HG03342 (cell line): ENCODE data around the gene NCKAP5.
"Not testable (repeated sequence)": the region's sequence is repeated elsewhere in the genome, so short reads cannot be mapped to it uniquely, and the experiment has no call there.

Experiments
- ATAC-seq: cut with Tn5 transposase; IDR thresholded peaks from one replicate; pipeline ENCODE4 v1.9.1; 2021; ENCODE audit warnings: mild to moderate bottlenecking, moderate library complexity; ENCODE audit not compliant: unreplicated experiment

The NCKAP5 gene

DNA sequence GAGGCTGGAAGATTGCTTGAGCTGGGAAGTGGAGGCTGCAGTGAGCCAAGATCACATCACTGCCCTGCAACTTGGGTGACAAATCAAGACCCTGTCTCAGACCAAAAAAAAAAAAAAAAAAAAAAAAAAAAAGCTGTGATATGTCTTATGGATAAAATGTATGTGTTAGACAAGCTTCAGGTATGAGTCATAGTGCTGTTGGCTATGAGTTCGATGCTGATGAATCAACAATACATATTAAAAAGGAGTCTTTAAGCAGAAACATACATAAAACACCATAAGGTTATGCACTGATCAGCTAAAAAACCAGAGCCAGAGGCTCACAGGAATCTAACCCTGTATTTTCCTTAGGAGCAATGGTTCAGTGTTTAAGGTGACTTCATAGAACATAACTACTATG lies 332.3 kb downstream of the NCKAP5 start:
- ATAC-seq = no peak

DNA sequence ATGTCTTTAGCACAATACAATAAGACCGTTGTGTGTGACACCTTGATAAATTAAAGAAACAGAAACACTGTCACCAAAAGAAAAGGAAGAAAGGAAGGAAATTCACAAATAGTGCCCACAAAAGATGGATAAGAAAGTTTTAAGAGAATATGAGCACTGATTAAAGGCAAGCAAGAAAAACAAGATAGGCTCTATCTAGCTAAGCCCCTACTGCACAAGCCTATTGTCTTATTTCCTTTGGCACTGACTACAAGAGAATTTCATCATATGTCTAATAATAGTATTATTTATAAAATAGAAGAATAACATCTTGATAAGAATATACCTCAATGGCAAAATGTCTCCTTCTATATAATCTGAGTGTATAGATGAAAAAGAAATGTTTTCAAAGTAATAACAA lies 335.7 kb downstream of the NCKAP5 start:
- ATAC-seq = no peak

DNA sequence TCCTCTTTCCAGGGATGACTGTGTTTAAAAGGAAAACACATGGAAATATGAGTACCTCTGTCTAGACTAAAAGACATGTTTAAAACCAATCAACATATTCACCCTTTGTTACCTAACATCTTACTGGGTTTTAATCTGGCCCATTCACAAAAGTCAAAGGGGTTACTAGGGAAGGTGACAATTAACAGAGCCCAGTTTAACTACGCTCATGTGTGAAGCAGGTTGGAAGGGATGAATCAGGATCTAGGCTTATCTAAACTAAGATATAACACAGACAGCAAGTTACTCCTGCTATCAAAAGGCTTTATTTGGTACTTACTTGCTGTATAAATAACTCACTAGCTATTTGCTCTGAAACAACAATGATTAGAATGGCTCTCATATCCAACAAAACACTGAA lies 337.0 kb downstream of the NCKAP5 start:
- no peak for ATAC-seq

DNA sequence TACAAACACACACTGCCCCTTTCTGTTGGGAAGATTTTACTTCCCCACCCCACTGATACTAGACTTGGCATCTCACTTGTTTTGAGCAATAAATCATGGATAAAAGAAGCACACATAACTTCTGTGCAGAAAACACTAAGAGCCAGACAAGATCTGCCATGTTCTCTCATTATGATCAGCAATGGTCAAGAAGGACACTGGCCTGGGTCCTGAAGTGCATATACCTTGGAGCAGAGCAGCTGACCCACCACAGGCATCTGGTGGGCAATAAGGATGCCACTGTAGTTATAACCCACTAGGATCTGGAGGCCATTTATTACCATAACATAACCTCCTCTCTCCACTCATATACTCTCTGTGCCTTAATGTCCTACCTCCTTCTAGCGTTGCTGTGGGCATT lies 338.3 kb downstream of the NCKAP5 start:
- no peak for ATAC-seq

DNA sequence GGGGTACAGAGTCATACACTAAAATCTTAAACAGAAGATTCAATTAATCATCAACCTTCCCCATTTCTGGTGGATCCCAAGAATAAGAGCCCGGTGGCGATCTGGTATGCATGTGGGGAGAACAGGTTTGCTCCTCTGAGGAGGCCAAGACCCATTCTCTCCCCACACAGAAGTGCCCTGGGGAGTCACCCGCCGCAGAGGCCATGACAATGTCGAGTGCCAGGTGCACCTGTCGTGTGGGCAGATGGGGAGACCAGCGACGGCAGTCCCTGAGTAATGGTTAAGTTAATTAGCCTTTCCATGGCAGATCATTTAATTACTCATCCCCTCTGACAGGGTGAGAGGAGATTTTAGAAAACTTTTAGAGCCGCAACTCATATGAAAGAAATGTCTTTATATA lies 345.0 kb downstream of the NCKAP5 start:
- ATAC-seq = no peak

DNA sequence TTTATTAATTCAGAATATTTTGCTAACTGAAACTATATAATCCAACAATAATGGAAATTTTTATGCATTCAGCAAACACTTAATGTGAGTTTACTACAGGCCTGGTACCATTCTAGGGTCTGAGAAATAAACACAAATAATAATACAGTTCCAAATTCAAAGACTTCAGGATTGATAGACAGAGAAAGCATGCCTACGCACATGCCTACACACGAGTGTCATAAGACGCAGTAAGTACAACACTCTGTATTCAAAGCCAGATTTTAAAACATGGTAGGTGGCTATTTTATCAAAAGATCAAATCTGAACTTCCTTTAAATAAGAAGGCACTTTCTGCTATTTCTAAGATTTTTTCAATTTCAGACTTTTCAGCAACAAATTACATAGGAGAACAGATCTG lies 346.9 kb downstream of the NCKAP5 start:
- no peak for ATAC-seq

DNA sequence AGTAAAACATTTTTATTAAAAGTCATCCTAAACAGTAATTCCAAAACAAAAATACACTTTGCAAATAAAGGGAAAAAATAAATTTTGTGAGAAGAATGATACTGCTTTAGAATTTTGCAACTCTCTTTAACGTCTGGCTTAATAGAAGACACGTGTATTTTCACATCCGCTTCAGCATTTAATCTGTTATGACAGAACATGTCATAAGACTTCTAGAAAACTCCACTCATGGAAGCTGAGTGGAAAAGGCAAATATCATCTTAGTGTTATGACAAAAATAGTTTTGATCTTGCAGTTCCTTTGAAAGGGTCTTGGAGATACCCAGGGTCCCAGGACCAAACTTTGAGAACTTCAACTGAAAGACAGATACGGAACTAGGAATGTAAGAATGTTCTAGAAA lies 350.1 kb downstream of the NCKAP5 start:
- ATAC-seq = no peak

DNA sequence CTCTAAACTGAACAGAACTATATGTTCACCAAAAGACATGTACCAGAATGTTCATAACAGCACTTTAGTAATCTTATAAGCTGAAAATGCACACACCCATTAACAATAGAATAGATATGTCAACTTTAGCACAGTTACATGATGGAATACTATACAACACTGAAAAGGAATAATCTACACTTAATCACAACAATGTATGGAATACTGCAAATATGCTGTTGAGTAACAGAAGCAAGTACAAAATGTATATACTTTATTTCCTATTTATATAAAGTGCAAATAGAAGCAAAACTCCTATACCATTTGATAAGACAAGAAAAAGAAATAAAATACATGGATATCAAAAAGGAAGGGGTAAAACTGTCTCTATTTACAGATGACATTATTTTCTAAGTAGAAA lies 352.8 kb downstream of the NCKAP5 start:
- ATAC-seq = no peak

DNA sequence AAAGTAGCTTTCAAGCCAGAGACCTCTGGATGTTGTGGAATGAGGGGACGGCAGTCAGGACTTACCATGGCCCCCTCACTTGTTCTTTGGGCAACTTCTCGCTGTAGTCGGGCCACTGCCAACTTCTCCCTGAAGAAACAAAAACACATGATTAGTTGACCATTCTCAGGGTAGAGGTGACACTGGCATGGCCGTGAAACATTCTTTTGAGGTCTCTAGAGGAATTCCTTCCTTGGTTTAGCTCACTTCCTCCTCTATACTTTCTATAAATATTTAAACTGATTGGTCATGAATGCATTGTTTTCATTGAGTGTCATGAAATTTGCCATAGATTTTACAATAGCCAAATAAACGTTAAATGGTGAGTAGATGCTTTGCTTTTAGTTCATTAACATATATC lies 354.6 kb downstream of the NCKAP5 start:
- no peak for ATAC-seq

DNA sequence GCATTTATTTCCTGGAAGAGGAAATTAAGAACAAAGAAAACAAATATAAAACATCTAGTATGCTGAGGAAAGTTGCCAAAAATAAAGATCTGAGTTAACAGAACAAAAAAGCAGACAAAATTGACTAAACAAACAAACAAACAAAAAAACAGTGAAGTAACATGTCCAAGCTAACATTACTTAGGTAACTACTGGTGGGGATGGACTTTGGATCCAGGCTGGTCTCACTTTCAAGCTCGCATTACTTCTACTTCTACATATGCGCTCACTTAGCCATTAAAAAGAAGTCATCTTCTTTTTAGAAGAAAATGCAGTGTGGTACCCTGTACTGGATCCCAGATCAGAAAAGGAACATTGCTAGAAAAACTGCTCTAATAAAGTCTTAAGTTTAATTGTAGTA lies 358.9 kb downstream of the NCKAP5 start:
- ATAC-seq = no peak

DNA sequence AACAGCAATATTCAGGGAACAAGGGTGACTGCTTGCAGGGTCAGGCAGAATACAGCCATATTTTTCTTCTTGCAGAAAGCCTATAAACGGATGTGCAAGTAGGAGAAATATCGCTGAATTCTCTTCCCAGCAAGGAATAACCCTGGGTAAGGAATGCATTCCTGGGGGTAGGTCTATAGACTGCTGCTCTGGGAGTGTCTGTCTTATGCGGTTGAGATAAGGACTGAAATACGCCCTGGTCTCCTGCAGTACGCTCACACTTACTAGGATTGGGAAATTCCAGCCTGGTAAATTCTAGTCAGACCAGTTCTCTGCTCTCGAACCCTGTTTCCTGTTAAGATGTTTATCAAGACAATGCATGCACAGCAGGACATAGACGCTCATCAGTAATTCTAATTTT lies 361.6 kb downstream of the NCKAP5 start:
- not testable (repeated sequence) for ATAC-seq

DNA sequence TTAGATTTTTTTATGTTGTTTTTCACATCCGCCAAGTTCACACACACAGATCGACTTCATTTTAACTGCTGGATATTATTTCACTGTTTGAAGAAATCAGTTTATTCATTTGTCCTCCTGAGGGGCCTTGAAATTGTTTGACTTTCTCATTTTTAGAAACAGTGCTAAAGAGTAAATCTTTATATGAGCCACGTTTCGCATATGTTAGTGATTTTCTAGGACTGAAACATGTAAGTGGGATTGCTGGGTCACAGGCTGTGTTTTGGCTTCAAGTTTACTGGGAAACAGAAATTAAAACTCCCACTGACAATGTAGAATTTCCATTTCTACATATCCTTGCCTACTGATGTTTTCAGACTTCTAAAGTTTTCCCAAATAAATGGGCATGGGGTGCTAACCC lies 363.8 kb downstream of the NCKAP5 start:
- ATAC-seq = no peak

DNA sequence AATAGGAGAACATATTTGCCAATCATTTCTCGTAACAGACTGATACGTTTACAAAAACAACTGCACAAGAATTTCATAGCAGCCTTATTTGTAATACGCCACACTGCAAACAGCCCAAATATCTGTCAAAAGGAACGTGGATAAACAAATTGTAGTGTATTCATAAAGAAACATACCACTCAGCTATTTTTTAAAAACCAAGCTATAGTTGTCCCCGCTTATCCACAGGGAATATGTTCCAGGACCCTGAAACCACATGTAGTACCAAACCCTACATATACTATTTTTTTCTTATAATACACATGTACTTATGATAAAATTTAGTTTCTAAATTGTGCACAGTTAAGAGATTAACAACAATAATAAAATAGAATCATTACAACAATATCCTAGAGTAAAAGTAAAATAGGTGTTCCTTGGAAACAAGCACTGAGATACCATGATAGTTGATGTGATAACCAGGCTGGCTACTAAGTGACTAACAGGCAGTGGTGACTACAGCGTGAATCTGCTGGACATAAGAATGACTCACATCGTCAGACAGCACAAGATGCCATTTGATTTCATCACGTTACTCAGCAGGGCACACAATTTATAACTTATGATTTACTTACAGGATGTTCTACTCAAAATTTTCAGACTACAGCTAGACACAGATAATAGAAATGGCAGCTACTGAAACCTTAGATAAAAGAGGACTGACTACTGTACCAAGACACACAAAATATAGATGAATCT lies 367.4 kb downstream of the NCKAP5 start:
- ATAC-seq = no peak

DNA sequence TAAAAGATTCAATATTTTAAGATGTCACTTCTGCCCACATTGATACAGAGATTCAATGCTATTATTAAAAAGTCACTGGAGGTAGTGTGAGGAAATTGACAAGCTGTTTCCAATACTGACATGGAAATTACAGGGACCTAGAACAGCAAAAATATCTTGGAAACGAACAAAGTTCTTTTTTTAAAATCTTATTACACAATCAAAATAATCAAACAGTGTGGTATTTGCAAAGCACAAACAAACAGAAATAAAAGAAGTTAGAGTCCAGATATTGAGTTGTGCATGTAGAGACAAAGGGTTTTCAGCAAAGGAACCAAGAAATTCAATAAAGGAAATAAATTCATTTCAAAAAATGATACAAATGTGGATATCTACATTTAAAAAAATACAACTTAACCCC lies 369.6 kb downstream of the NCKAP5 start:
- no peak for ATAC-seq

DNA sequence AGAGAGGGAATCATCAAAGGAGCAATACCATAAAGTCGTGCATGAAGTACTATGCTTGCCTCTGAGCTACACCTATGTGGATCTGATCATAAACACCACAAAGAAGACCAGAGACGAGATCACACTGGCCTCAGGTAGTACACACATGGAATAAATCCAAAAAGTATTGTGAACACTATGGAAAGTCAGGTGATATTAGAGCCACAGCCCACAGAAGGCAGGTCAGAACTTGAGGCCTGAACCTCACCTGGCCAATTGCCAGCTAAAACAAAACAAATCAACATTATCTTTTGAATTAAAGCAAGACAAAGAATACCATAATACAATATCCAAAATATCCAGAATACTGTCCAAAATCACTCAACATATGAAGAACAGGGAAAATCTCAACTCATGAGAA lies 371.1 kb downstream of the NCKAP5 start:
- ATAC-seq = no peak

DNA sequence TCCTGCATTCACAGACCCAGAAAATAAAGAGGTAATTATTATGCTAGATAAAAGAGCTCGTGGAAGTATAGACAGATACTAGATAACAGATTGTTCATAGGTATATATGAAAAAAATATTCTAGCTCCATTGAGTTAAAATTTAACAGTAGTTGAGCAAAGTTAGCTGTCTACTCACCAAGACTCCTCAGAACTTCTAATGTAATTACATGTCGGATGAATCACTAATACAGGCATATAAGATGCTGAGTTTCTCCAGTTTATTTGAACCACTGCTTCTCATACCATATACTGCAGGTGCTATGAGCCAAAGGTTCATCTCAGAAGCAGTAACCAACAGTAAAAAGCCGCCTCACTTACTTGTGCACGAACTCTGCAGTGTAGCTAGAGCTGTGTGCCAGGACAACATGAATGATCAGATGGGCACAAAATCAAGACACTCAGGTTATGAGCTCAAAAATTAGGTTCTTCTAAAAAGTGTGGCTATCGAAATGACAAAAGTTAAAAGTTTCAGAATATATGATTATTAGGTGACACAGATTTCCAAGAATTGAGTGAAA lies 373.4 kb downstream of the NCKAP5 start:
- ATAC-seq = no peak

DNA sequence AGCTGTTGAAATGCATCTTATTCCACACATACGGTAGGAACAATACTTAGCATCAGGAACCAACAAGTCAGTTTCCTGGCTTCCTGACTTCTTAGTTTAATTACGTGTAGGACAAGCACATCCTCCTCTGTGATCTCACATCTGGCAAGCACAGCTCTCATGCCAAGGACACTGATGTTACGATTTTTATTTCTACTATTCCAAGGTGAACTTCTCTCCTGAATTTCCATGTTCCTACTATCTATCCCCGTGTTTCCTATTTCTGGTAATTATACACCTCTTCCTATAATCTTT lies 374.0 kb downstream of the NCKAP5 start:
- ATAC-seq = no peak

DNA sequence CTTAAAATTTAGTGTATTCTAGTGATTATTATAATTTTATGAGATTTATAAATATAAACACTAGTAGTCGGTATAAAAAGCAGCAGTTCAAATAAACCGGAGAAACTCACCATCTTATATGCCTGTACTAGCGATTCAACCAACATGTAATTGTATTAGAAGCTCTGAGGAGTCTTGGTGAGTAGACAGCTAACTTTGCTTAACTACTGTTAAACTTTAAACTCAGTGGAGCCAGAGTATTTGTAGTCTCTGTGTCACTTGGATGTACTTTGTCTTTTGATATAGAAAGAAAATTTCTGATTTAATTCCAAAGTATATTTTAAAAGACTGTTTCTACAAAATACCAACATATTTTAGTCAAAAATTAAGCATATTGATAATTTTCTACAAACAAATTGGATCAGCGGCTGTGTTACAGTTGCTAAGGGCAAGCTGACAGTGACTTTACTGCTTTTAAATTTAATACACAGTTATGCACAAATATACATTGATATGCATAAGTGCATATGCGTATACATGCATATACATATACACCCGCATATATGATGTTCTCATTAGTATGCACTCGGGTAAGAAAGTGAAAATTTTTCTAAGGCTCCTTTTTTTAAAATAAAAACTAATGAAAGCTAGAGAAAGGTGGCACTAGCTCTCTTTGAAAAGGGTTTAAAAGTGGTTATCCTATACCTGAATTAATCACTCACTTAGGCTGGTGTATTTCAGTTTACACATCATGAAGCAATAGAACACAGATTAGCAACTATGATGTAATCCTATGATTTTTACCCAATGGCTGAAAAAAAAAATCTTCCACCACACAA lies 374.5 kb downstream of the NCKAP5 start:
- no peak for ATAC-seq

DNA sequence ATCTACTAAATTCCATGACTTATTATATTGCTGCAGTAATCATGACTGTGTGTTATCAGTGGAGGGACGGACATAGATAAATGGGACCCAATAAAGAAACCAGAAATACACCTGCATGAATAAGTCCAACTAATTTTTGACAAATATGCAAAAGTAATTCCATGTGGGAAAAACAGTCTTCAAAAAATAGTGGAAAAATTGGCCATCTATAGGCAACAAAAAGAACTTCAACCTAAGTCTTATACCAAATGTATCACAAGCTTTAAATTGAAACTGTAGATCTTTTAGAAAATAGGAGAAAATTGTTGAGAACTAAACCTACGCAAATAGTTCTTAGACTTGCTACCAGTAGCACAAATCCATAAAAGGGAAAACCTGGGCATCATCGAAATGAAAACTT lies 376.2 kb downstream of the NCKAP5 start:
- no peak for ATAC-seq

DNA sequence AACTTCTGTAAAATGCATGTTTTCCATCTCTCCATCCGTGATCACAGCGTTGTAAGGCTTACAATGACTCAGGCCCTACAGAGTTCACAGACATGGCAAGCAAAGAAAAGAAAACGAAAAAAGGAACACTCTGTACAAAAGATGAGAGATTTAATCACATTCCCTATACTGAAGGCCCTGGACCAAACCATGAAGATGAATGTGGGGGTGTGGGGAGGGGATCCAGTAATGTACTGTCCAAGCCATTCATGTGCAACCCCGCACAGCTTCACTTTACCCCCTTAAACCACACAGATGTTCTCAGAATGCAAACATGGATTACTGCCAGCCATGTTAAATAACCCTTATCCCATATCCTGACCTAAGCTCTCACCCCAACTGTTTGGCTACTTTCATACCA lies 391.1 kb downstream of the NCKAP5 start:
- no peak for ATAC-seq

DNA sequence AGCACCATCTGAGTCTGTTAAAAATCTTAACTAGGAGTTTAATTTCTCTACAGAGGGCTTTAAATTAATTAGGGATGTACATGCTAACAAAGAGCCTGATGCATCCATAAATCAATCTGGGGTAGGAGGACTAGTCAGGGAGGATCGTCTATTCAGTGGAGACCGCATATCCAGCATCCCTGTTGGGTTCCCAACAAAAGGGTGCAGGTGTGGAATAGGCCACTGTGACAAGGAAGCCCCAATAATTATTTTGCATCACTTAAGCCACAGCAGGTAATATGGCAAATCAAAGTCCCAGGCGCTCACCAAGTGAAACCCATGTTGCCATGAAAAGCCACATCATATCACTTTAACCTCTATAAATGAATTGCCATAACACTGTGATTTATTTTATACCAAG lies 392.3 kb downstream of the NCKAP5 start:
- ATAC-seq = no peak

DNA sequence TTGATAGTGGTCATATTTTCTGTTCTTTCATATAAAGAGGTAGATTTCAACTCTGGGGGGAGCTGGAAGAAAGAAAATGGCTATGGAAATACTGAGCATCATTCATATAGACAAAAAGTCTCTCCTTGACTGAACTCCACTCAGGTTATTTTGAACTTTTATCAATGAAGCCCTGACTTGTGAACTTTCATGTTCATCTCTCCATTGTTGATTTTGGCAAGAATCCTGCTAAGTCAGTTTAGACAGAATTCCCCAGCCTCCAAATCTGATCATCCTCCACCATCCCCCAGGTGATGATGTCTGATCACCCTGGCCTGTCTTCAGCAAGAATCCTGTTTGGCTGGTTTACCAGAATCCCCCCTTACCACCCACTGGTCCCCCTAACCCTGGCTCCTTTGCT lies 395.0 kb downstream of the NCKAP5 start:
- no peak for ATAC-seq
